Limb (tissue), 2 donors: Measurements from ENCODE around the gene TYSND1.
"Not testable (repeated sequence)": the region's sequence is repeated elsewhere in the genome, so short reads cannot be mapped to it uniquely, and the experiment has no call there.

ENCODE experiments used
- DNase-seq, 2 donors: peaks; one replicate each; pipeline ENCODE4 v3.0.0-alpha.2; 2016; ENCODE audit errors: extremely low spot score in 2 of 2

The TYSND1 gene

GRCh38 chr10:70109064-70109729, 37.3 kb downstream of the TYSND1 start:
- no peak for DNase-seq

GRCh38 chr10:70106958-70107791, 39.3 kb downstream of the TYSND1 start:
- DNase-seq, result no peak

GRCh38 chr10:70101668-70102067, 44.8 kb downstream of the TYSND1 start:
- no peak for DNase-seq

GRCh38 chr10:70101068-70101562, 45.4 kb downstream of the TYSND1 start:
- DNase-seq, result not testable (repeated sequence)

- no peak for DNase-seq
These were observed 48.2 kb downstream of the TYSND1 start for GRCh38 chr10:70098271-70098670.

GRCh38 chr10:70097459-70097858, 49.0 kb downstream of the TYSND1 start:
- no peak for DNase-seq

GRCh38 chr10:70096705-70097420, 49.6 kb downstream of the TYSND1 start:
- no peak for DNase-seq

GRCh38 chr10:70096016-70096704, 50.3 kb downstream of the TYSND1 start:
- DNase-seq, result no peak

- no peak for DNase-seq
These were observed 52.2 kb downstream of the TYSND1 start for GRCh38 chr10:70094250-70094649.

- no peak for DNase-seq
These were observed 53.1 kb downstream of the TYSND1 start for GRCh38 chr10:70093335-70093944.

- DNase-seq, result no peak
These were observed 54.1 kb downstream of the TYSND1 start for GRCh38 chr10:70092389-70092718.

GRCh38 chr10:70090951-70091350, 55.5 kb downstream of the TYSND1 start:
- DNase-seq, result no peak

GRCh38 chr10:70090013-70090412, 56.5 kb downstream of the TYSND1 start:
- DNase-seq, result no peak

- no peak for DNase-seq
These were observed 58.2 kb downstream of the TYSND1 start for GRCh38 chr10:70088308-70088698.
